A204.1 (cell line): ENCODE data around the gene GTF3C4.

Experiments used
- FAIRE-seq: peaks from 2 replicates; lab custom pipeline; 2012; peaks lifted over from hg19 to GRCh38; lab: Jason Lieb, UNC

GTF3C4 gene

GRCh38 chr9:132647806-132648205, 22.5 kb upstream of the GTF3C4 start:
- FAIRE-seq = no peak

GRCh38 chr9:132648283-132648682, 22.0 kb upstream of the GTF3C4 start:
- FAIRE-seq = no peak

- FAIRE-seq = no peak
These were observed 21.6 kb upstream of the GTF3C4 start for GRCh38 chr9:132648685-132649084.

GRCh38 chr9:132651259-132651658, 19.0 kb upstream of the GTF3C4 start:
- peak; percentile 55 for FAIRE-seq

- no peak for FAIRE-seq
These were observed 14.0 kb upstream of the GTF3C4 start for GRCh38 chr9:132656299-132656698.

GRCh38 chr9:132662152-132662945, 7.9 kb upstream of the GTF3C4 start:
- FAIRE-seq = no peak

GRCh38 chr9:132663117-132663516, 7.1 kb upstream of the GTF3C4 start:
- no peak for FAIRE-seq

GRCh38 chr9:132663851-132664250, 6.4 kb upstream of the GTF3C4 start:
- no peak for FAIRE-seq

- no peak for FAIRE-seq
These were observed 956 bp upstream of the GTF3C4 start for GRCh38 chr9:132669319-132669697.

- no peak for FAIRE-seq
These were observed 387 bp upstream of the GTF3C4 start, which contains the start of gene DDX31 for GRCh38 chr9:132669698-132670456. TSS of gene DDX31 (minus strand) at chr9:132669983. CDS start at chr9:132669934, 49 bp downstream.

GRCh38 chr9:132671620-132672412, 1.6 kb downstream of the GTF3C4 start:
- FAIRE-seq = no peak

- FAIRE-seq = no peak
These were observed 2.1 kb downstream of the GTF3C4 start for GRCh38 chr9:132672413-132672690.

- FAIRE-seq = no peak
These were observed 3.1 kb downstream of the GTF3C4 start for GRCh38 chr9:132673355-132673754.

- no peak for FAIRE-seq
These were observed 4.2 kb downstream of the GTF3C4 start for GRCh38 chr9:132674485-132674884.

- no peak for FAIRE-seq
These were observed 7.7 kb downstream of the GTF3C4 start for GRCh38 chr9:132677976-132678375.

GRCh38 chr9:132679946-132680625, 9.8 kb downstream of the GTF3C4 start:
- FAIRE-seq = no peak

- FAIRE-seq = no peak
These were observed 11.3 kb downstream of the GTF3C4 start for GRCh38 chr9:132681561-132681960.

GRCh38 chr9:132683873-132684272, 13.6 kb downstream of the GTF3C4 start:
- FAIRE-seq = no peak

- FAIRE-seq = no peak
These were observed 20.4 kb downstream of the GTF3C4 start for GRCh38 chr9:132690696-132691095.

GRCh38 chr9:132694144-132694543, 23.9 kb downstream of the GTF3C4 start:
- no peak for FAIRE-seq

- no peak for FAIRE-seq
These were observed 27.0 kb downstream of the GTF3C4 start for GRCh38 chr9:132697230-132697629.

- no peak for FAIRE-seq
These were observed 28.7 kb downstream of the GTF3C4 start for GRCh38 chr9:132698989-132699388.
